Parathyroid adenoma (tissue), 2 donors: Measurements from ENCODE around the gene ANKRD1.
A peak's percentile ranks its signal among the peaks of the same experiment; 100 is the strongest.

Experiments used
- H2AFZ ChIP-seq: fragments of 300-600 bp; sonication (generic); one replicate; pipeline ENCODE4 v1.7.0; 2017; ENCODE audit warnings: antibody characterized with exemption, mild to moderate bottlenecking
- H3K27ac ChIP-seq: fragments of 300-600 bp; sonication (generic); one replicate; pipeline ENCODE4 v1.7.0; 2017
- H3K27me3 ChIP-seq: fragments of 300-600 bp; sonication (generic); one replicate; pipeline ENCODE4 v1.7.0; 2017; ENCODE audit warnings: low read length; ENCODE audit not compliant: control insufficient read depth, insufficient read depth
- H3K36me3 ChIP-seq: fragments of 300-600 bp; sonication (generic); one replicate; pipeline ENCODE4 v1.7.0; 2017; ENCODE audit warnings: low read length; ENCODE audit not compliant: control insufficient read depth, insufficient read depth
- H3K4me1 ChIP-seq: fragments of 300-600 bp; sonication (generic); one replicate; pipeline ENCODE4 v1.7.0; 2017; ENCODE audit warnings: control low read depth
- H3K4me2 ChIP-seq: fragments of 300-600 bp; sonication (generic); one replicate; pipeline ENCODE4 v1.7.0; 2017; ENCODE audit warnings: low read length
- H3K4me3 ChIP-seq: fragments of 300-600 bp; sonication (generic); one replicate; pipeline ENCODE4 v1.7.0; 2017; ENCODE audit warnings: low read depth, low read length
- H3K79me2 ChIP-seq: fragments of 300-600 bp; sonication (generic); one replicate; pipeline ENCODE4 v1.7.0; 2017; ENCODE audit warnings: control low read depth
- H3K9ac ChIP-seq: fragments of 300-600 bp; sonication (generic); one replicate; pipeline ENCODE4 v1.7.0; 2017; ENCODE audit warnings: mild to moderate bottlenecking
- H3K9me3 ChIP-seq: fragments of 300-600 bp; sonication (generic); one replicate; pipeline ENCODE4 v1.7.0; 2017; ENCODE audit warnings: low read length; ENCODE audit not compliant: control insufficient read depth
- TF ChIP-seq, protein P1 (sequence below): fragments of 300-600 bp; sonication (generic); IDR thresholded peaks from one replicate; pipeline ENCODE4 v1.7.0; 2017; ENCODE audit warnings: antibody characterized with exemption, mild to moderate bottlenecking
- donor health status: primary hyperparathyroidism.

Gene ANKRD1

DNA sequence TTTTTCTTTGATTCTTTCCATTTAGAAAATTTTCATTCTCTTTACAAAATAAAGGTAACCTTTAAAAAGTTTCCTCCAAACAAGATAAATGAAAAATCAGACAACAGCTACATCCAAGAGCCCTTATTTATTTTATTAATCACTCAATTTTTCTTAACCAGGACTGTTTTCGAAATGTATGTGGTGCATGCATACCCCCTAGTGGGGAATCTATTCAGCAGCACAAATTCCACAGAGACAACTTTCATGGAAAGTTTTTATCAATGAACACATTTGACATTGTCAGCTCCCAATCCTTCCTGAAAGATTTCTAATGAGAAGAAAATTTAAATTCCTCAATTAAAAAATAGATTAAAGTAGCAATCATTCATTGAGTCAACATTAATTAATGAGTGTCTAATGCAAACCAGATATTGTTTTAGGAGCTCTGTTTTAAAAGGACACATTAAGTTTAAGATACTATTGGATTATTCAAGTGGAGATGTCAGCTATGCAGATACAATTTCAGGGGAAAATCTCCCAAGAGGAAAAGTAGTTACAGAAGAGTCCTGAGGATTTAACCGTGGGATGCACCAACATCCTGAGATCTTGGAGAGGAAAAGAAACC lies 57.9 kb downstream of the ANKRD1 start:
- H3K4me2 ChIP-seq = no peak overlapping the region
- peaks cover 5% of the 10 kb centered on the region for H3K4me1 ChIP-seq
- no peak overlapping the region for H3K9ac ChIP-seq
- H2AFZ ChIP-seq = no peak overlapping the region
- TF ChIP-seq, protein P1, sequence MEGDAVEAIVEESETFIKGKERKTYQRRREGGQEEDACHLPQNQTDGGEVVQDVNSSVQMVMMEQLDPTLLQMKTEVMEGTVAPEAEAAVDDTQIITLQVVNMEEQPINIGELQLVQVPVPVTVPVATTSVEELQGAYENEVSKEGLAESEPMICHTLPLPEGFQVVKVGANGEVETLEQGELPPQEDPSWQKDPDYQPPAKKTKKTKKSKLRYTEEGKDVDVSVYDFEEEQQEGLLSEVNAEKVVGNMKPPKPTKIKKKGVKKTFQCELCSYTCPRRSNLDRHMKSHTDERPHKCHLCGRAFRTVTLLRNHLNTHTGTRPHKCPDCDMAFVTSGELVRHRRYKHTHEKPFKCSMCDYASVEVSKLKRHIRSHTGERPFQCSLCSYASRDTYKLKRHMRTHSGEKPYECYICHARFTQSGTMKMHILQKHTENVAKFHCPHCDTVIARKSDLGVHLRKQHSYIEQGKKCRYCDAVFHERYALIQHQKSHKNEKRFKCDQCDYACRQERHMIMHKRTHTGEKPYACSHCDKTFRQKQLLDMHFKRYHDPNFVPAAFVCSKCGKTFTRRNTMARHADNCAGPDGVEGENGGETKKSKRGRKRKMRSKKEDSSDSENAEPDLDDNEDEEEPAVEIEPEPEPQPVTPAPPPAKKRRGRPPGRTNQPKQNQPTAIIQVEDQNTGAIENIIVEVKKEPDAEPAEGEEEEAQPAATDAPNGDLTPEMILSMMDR = peak; percentile 78
- H3K79me2 ChIP-seq = no peaks in the 10 kb centered on the region
- no peaks in the 10 kb centered on the region for H3K27me3 ChIP-seq
- H3K27ac ChIP-seq = no peak overlapping the region
- no peaks in the 10 kb centered on the region for H3K9me3 ChIP-seq
- H3K36me3 ChIP-seq = no peaks in the 10 kb centered on the region
- H3K4me3 ChIP-seq = no peak overlapping the region
